ENCODE results near the gene PLA2R1. TPM values are rescaled to one million over a fixed set of nuclear protein-coding genes. Genes with fewer than 3 reads are reported as not detected.

Gene PLA2R1
- total and polyA plus RNA-seq, 2 of the 4 experiments (the other 2 are of a cell fraction) = 0.43 to 0.54 TPM

DNA sequence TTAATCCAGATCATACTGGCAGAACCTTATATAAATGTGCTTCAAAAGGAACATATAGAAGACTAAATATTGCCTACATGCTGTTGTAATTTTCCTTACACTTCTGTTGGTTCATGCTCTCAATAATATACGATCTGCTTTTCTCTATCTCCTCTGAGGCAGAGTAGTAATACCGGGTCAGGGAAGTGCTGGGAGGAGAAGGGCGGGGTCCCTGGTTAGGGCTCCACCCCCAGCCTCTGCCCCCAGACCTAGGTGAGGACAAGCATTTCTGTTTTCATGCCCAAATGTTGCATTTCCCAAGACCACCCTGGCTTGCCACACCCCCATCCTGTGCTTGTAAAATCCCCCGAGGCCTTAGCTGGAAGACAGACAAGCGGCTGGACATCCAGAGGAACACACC lies 55.3 kb downstream of the PLA2R1 start (continued):
- TF ChIP-seq, protein P1, sequence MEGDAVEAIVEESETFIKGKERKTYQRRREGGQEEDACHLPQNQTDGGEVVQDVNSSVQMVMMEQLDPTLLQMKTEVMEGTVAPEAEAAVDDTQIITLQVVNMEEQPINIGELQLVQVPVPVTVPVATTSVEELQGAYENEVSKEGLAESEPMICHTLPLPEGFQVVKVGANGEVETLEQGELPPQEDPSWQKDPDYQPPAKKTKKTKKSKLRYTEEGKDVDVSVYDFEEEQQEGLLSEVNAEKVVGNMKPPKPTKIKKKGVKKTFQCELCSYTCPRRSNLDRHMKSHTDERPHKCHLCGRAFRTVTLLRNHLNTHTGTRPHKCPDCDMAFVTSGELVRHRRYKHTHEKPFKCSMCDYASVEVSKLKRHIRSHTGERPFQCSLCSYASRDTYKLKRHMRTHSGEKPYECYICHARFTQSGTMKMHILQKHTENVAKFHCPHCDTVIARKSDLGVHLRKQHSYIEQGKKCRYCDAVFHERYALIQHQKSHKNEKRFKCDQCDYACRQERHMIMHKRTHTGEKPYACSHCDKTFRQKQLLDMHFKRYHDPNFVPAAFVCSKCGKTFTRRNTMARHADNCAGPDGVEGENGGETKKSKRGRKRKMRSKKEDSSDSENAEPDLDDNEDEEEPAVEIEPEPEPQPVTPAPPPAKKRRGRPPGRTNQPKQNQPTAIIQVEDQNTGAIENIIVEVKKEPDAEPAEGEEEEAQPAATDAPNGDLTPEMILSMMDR (conservative IDR thresholded peaks at IDR 0.05; ENCODE audit: low read depth, low read length) = no peak
- TF ChIP-seq FOS (IDR thresholded peaks at IDR 0.05; ENCODE audit: low read depth, low read length) = no peak
- no peak for TF ChIP-seq MXI1 (IDR thresholded peaks at IDR 0.05; ENCODE audit: borderline replicate concordance, low read depth, low read length)

DNA sequence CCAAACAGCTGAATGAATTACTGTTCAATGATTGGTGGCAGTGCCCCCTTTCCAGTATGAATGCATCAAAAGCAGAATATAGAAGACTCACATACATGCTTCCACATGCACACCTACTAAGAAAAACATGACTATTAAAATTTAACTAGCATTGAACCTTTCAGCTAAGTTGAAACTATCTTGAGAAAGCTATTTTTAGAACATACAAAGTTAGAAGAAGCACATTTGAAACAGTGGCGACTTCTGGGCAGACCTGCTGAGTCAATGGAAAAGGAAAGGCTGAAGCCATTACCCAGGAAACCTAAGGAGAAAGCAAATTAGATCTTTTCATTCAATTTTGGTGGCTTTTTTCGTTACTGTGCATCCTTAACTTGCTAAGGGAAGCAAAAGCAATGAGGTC lies 55.9 kb downstream of the PLA2R1 start:
- 71% methylated on average over 1 of the region's 2 CpGs; no CpG with 5 or more reads in 1 of the 2 experiments for WGBS, 2 experiments (ENCODE audit: extremely low coverage in 2 of 2, insufficient read length in 1 of 2)
- no peak overlapping the region for H3K4ac ChIP-seq (ENCODE audit: low read depth, low read length)
- H3K14ac ChIP-seq (replicated peaks; ENCODE audit: low read depth, low read length) = no peak overlapping the region
- no peaks in the 10 kb centered on the region for H3K4me1 ChIP-seq (ENCODE audit: control insufficient read depth, insufficient read depth, low read length)
- dilution Hi-C loops (cut with HindIII; ENCODE audit: low sequenced_read_pairs, unreplicated experiment) (no loop called here), intact Hi-C loops (cut with micrococcal nuclease) (no loop called here), in situ Hi-C loops (cut with MboI; ENCODE audit: low sequenced_read_pairs) (no loop called here)
- no peak overlapping the region for H3K18ac ChIP-seq (ENCODE audit: low read depth, low read length)
- H3K4me2 ChIP-seq (ENCODE audit: low read depth, low read length) = no peak overlapping the region
- ChIA-PET CTCF (interaction anchor here (0.7 to 0.9 kb wide), 2 partner anchors 9 to 35 kb away, joined by 3 to 4 read pairs; no protein-coding TSS in a partner anchor), POLR2A (ENCODE audit: unreplicated experiment) (no interaction called here)
- no peaks in the 10 kb centered on the region for H3K9me3 ChIP-seq (ENCODE audit: control insufficient read depth, insufficient read depth, low read length)
- H2BK15ac ChIP-seq (ENCODE audit: low read depth, low read length) = no peak overlapping the region
- H2AK5ac ChIP-seq (ENCODE audit: low read depth, low read length) = no peak overlapping the region
- no peak for ATAC-seq (ENCODE audit: low read depth)
- H3K36me3 ChIP-seq (ENCODE audit: control insufficient read depth, insufficient read depth, low read length) = no peaks in the 10 kb centered on the region
- DNase-seq = no peak
- H3K56ac ChIP-seq (ENCODE audit: extremely low read depth, insufficient read depth, low read length) = no peak overlapping the region
- no peak overlapping the region for H2AK9ac ChIP-seq (replicated peaks; ENCODE audit: low read depth, low read length, poor library complexity)
- no peak overlapping the region for H2BK20ac ChIP-seq (ENCODE audit: low read depth, low read length)
- no peak overlapping the region for H4K8ac ChIP-seq (ENCODE audit: low read depth in 2 of 2, low read length in 2 of 2)
- H2BK5ac ChIP-seq (ENCODE audit: low read depth, low read length, poor library complexity, severe bottlenecking) = no peak overlapping the region
- TF ChIP-seq FOS (IDR thresholded peaks at IDR 0.05; ENCODE audit: low read depth, low read length) (no peak), CHD1 (IDR thresholded peaks at IDR 0.05; ENCODE audit: low read depth, low read length) (no peak), MAZ (IDR thresholded peaks at IDR 0.05; ENCODE audit: borderline replicate concordance, low read depth, low read length) (no peak), CEBPB (IDR thresholded peaks at IDR 0.05; ENCODE audit: low read depth, low read length) (no peak), POLR2A (IDR thresholded peaks at IDR 0.05; ENCODE audit: low read depth, low read length) (no peak)
- no peak overlapping the region for H3K23ac ChIP-seq (ENCODE audit: low read depth, low read length)
- H4K91ac ChIP-seq (ENCODE audit: insufficient read depth, low read depth, low read length) = no peak overlapping the region
- no peak overlapping the region for H3K9ac ChIP-seq (ENCODE audit: low read depth, low read length)
- BruUV-seq (replicated peaks) = no TSS peak
- no peaks in the 10 kb centered on the region for H3K79me1 ChIP-seq (ENCODE audit: low read depth in 1 of 2, low read length in 2 of 2)
- H3K9me1 ChIP-seq (ENCODE audit: insufficient read depth, low read length) = no peaks in the 10 kb centered on the region
- H4K20me1 ChIP-seq (ENCODE audit: insufficient read depth, low read length) = no peaks in the 10 kb centered on the region
- H4K5ac ChIP-seq (ENCODE audit: low read depth, low read length) = no peak overlapping the region
- no peak overlapping the region for H2BK120ac ChIP-seq (ENCODE audit: low read depth, low read length)
- H3K27me3 ChIP-seq (ENCODE audit: control insufficient read depth, insufficient read depth, low read length) = no peaks in the 10 kb centered on the region
- no peak overlapping the region for H2AFZ ChIP-seq (replicated peaks; ENCODE audit: low read length, poor library complexity)
- H3K4me3 ChIP-seq (ENCODE audit: insufficient read depth, low read depth, low read length) = no peak overlapping the region
- H3K27ac ChIP-seq (ENCODE audit: insufficient read depth, low read length) = no peak overlapping the region
